Measurements from ENCODE around the gene PDCD11. TPM values are rescaled to one million over a fixed set of nuclear protein-coding genes. Genes with fewer than 3 reads are reported as not detected.

Gene PDCD11
- total and polyA plus RNA-seq, 4 donors, result 8.3 to 20.9 (median 9.8) TPM

DNA sequence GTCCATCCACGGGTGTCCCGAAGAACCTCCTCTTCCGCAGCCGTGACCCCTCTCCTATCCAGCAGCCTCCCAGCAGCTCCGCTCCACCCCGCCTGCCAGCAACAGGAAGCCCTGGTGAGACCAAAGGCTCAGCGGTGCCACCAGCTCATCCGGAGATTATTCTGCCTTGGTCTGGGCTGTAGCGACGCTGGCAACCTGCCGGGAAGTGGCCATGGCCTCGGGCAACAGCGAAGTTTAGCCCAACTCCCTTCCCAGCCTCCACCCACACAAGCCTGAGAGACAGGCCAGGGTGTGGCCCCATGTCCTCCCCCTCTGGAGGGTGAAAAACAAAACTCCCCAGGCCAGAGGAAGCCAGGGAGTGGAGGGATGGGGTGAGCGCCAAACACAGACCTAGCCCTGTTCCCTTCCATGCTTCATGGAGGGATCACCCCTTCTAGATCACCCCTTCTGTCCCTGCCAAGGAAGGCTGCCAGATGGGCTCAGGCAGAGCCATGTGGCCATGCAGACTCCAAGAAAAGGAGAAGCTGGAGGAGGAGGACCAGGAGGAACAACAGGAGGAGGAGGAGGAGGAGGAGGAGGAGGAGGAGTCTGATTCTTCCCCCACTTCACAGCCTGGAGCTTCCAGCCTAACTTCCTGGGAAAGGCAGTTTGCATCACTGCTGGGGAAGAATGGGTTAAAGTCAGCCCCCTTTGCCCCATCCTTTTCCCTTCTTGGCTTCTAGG is 54.8 kb downstream of the PDCD11 start:
- Histone ChIP-seq H3K27me3 (ENCODE audit: control insufficient read depth in 4 of 4, insufficient read depth in 4 of 4, low read length in 3 of 4) (no peaks in the 10 kb centered on the region), H3K36me3 (ENCODE audit: control insufficient read depth in 4 of 4, insufficient read depth in 3 of 4, low read depth in 1 of 4, low read length in 3 of 4) (peaks cover 0 to 12% (median 2%) of the 10 kb centered on the region in 4 donors), H3K4me3 (ENCODE audit: low read depth in 1 of 3, low read length in 3 of 3) (peak overlapping the region; percentile 25 to 58 (median 42)), H3K9ac (ENCODE audit: low read depth in 1 of 2, low read length in 2 of 2) (peak overlapping the region in 1 of 2 donors; percentile 36), H3K4me1 (ENCODE audit: control insufficient read depth in 4 of 4, insufficient read depth in 4 of 4, low read length in 3 of 4) (peaks cover 0 to 5% (median 2%) of the 10 kb centered on the region in 4 donors), H3K27ac (ENCODE audit: low read depth in 1 of 2, low read length in 2 of 2) (peak overlapping the region; percentile 72 to 80), H3K9me3 (ENCODE audit: control insufficient read depth in 4 of 4, low read length in 3 of 4) (no peaks in the 10 kb centered on the region)
- TF ChIP-seq TAF1 (conservative IDR thresholded peaks at IDR 0.05) (no peak), FOXA1 (IDR thresholded peaks at IDR 0.05) (no peak), HNF4A (conservative IDR thresholded peaks at IDR 0.05) (no peak), RAD21 (IDR thresholded peaks at IDR 0.05) (no peak), SP1 (IDR thresholded peaks at IDR 0.05) (peak; percentile 6), NR2F2 (IDR thresholded peaks at IDR 0.05) (peak; percentile 90)
- TF ChIP-seq, protein P1, sequence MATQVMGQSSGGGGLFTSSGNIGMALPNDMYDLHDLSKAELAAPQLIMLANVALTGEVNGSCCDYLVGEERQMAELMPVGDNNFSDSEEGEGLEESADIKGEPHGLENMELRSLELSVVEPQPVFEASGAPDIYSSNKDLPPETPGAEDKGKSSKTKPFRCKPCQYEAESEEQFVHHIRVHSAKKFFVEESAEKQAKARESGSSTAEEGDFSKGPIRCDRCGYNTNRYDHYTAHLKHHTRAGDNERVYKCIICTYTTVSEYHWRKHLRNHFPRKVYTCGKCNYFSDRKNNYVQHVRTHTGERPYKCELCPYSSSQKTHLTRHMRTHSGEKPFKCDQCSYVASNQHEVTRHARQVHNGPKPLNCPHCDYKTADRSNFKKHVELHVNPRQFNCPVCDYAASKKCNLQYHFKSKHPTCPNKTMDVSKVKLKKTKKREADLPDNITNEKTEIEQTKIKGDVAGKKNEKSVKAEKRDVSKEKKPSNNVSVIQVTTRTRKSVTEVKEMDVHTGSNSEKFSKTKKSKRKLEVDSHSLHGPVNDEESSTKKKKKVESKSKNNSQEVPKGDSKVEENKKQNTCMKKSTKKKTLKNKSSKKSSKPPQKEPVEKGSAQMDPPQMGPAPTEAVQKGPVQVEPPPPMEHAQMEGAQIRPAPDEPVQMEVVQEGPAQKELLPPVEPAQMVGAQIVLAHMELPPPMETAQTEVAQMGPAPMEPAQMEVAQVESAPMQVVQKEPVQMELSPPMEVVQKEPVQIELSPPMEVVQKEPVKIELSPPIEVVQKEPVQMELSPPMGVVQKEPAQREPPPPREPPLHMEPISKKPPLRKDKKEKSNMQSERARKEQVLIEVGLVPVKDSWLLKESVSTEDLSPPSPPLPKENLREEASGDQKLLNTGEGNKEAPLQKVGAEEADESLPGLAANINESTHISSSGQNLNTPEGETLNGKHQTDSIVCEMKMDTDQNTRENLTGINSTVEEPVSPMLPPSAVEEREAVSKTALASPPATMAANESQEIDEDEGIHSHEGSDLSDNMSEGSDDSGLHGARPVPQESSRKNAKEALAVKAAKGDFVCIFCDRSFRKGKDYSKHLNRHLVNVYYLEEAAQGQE (IDR thresholded peaks at IDR 0.05), result no peak
- DNase-seq (ENCODE audit: low spot score), result no peak
- 49% methylated on average over 14 of the region's 14 CpGs for WGBS

- no peaks in the 10 kb centered on the region for H3K9me3 ChIP-seq (ENCODE audit: control insufficient read depth in 4 of 4, low read length in 3 of 4)
- 9% methylated on average over 32 of the region's 32 CpGs for WGBS
- TF ChIP-seq, protein P1 (IDR thresholded peaks at IDR 0.05), result no peak
- no peak for TF ChIP-seq NR2F2 (IDR thresholded peaks at IDR 0.05)
- no peak for TF ChIP-seq TAF1 (conservative IDR thresholded peaks at IDR 0.05)
- no peak for TF ChIP-seq FOXA2 (IDR thresholded peaks at IDR 0.05)
- TF ChIP-seq JUND (IDR thresholded peaks at IDR 0.05), result no peak
- TF ChIP-seq HNF4G (IDR thresholded peaks at IDR 0.05), result no peak
- no peak for TF ChIP-seq CTCF (IDR thresholded peaks at IDR 0.05; ENCODE audit: low read depth, low read length, missing input control)
- TF ChIP-seq SP1 (IDR thresholded peaks at IDR 0.05), result no peak
- TF ChIP-seq GABPA (IDR thresholded peaks at IDR 0.05 in 1 of 2, conservative IDR thresholded peaks at IDR 0.05 in 1 of 2), result no peak
- no peak for TF ChIP-seq RXRA (IDR thresholded peaks at IDR 0.05)
- no peak for TF ChIP-seq ATF3 (IDR thresholded peaks at IDR 0.05)
- TF ChIP-seq RAD21 (IDR thresholded peaks at IDR 0.05), result no peak
- TF ChIP-seq YY1 (IDR thresholded peaks at IDR 0.05), result no peak
- TF ChIP-seq EGR1 (IDR thresholded peaks at IDR 0.05; ENCODE audit: low read depth in 2 of 2), result no peak
- TF ChIP-seq MAX (IDR thresholded peaks at IDR 0.05), result no peak
- TF ChIP-seq HNF4A (conservative IDR thresholded peaks at IDR 0.05), result no peak
- no peak for TF ChIP-seq FOXA1 (IDR thresholded peaks at IDR 0.05)
- TF ChIP-seq ZBTB33 (IDR thresholded peaks at IDR 0.05), result no peak
- H3K4me1 ChIP-seq (ENCODE audit: control insufficient read depth in 4 of 4, insufficient read depth in 4 of 4, low read length in 3 of 4), result peaks cover 0 to 5% (median 2%) of the 10 kb centered on the region in 4 donors
- no peaks in the 10 kb centered on the region for H3K27me3 ChIP-seq (ENCODE audit: control insufficient read depth in 4 of 4, insufficient read depth in 4 of 4, low read length in 3 of 4)
- peak within 1 kb of the TSS; percentile 72 to 80 for H3K27ac ChIP-seq (ENCODE audit: low read depth in 1 of 2, low read length in 2 of 2)
- peaks cover 0 to 8% (median 2%) of the 10 kb centered on the region in 4 donors for H3K36me3 ChIP-seq (ENCODE audit: control insufficient read depth in 4 of 4, insufficient read depth in 3 of 4, low read depth in 1 of 4, low read length in 3 of 4)
- peak within 1 kb of the TSS; percentile 25 to 58 (median 42) for H3K4me3 ChIP-seq (ENCODE audit: low read depth in 1 of 3, low read length in 3 of 3)
- DNase-seq (ENCODE audit: low spot score), result no peak
- H3K9ac ChIP-seq (ENCODE audit: low read depth in 1 of 2, low read length in 2 of 2), result peak within 1 kb of the TSS; percentile 36 to 48
Observed at GRCh38 chr10:103451831-103452505, 55.5 kb downstream of the PDCD11 start, which contains the start of gene CALHM2. Gene CALHM2, minus strand, starts transcription at chr10:103452370. Its CDS starts 2,429 bp downstream, at chr10:103449941.

Measured in liver (tissue), 9 donors.